HCT116 (cell line): ENCODE measurements around the gene HGFAC. TPM values are rescaled to one million over a fixed set of nuclear protein-coding genes. Genes with fewer than 3 reads are reported as not detected.

ENCODE experiments used
- ATAC-seq: fragments of 200-7000 bp; cut with Tn5 transposase; 2 replicates; pipeline ENCODE4 v1.9.1; 2020; ENCODE audit warnings: mild to moderate bottlenecking, moderate library complexity
- BruUV-seq: library from RNA; stranded (reverse); fragments of 400-500 nt; replicated peaks from 2 replicates; lab custom pipeline; 2021; lab: Mats Ljungman, UMichigan
- CTCF ChIA-PET: fragments of 300-600 bp; sonication (Branson Sonifier 250); formaldehyde crosslinking; loops from one replicate; lab custom pipeline; 2021; ENCODE audit warnings: antibody characterized with exemption; lab: Charles Lee
- POLR2A ChIA-PET: fragments of 300-600, 350-600 bp; sonication (Branson Sonifier 250); formaldehyde crosslinking; loops from one replicate; lab custom pipeline; 2021; ENCODE audit warnings: antibody characterized with exemption; lab: Charles Lee
- RAD21 ChIA-PET, 2 experiments: fragments of 300-600 bp; sonication (Branson Sonifier 250); formaldehyde crosslinking; loops; one replicate each; lab custom pipeline; 2023; ENCODE audit warnings: low total read pairs in 2 of 2; ENCODE audit not compliant: uncharacterized antibody in 2 of 2, unreplicated experiment in 2 of 2, low non-redundant PET in 1 of 2; lab: Charles Lee
- DNase-seq: peaks from one replicate; pipeline ENCODE4 v3.0.0-alpha.2; 2010; ENCODE audit warnings: low read depth, low spot score
- H2AFZ ChIP-seq: fragments of 200-600 bp; shearing (Covaris generic), sonication (generic); 2 replicates; pipeline ENCODE4 v1.6.1; 2017; ENCODE audit warnings: low read depth, mixed run types, mixed read lengths, antibody characterized with exemption, low read length; ENCODE audit not compliant: poor library complexity, severe bottlenecking
- H3K27ac ChIP-seq: 2 replicates; pipeline ENCODE4 v1.5.1; 2012; ENCODE audit warnings: low read depth, low read length
- H3K27me3 ChIP-seq: fragments of 200-600 bp; sonication (generic); 2 replicates; pipeline ENCODE4 v1.6.1; 2016; ENCODE audit warnings: mixed run types, low read length, mixed read lengths; ENCODE audit not compliant: insufficient read depth
- H3K36me3 ChIP-seq, 2 experiments: fragments of 200-500 bp in 1 of 2; fragments of 200-600 bp in 1 of 2; sonication (Bioruptor generic) in 1 of 2; sonication (generic) in 1 of 2; 2 replicates each; pipeline versions ENCODE4 v1.5.1 to v1.6.1; 2014 to 2016; ENCODE audit warnings: low read length in 2 of 2, inconsistent platforms in 1 of 2, mixed read lengths in 1 of 2, mixed run types in 1 of 2; ENCODE audit not compliant: insufficient read depth in 2 of 2, control insufficient read depth in 1 of 2
- H3K4me1 ChIP-seq, 2 experiments: fragments of 200-600 bp in 1 of 2; sonication (generic) in 1 of 2; 2 replicates each; pipeline versions ENCODE4 v1.5.1 to v1.6.1; 2012 to 2017; ENCODE audit warnings: low read length in 2 of 2, inconsistent platforms in 1 of 2, mild to moderate bottlenecking in 1 of 2, mixed read lengths in 1 of 2, mixed run types in 1 of 2, moderate library complexity in 1 of 2; ENCODE audit not compliant: insufficient read depth in 2 of 2, control insufficient read depth in 1 of 2
- H3K4me2 ChIP-seq: fragments of 200-600 bp; sonication (generic); 2 replicates; pipeline ENCODE4 v1.6.1; 2017; ENCODE audit warnings: mixed run types, low read length, mixed read lengths
- H3K4me3 ChIP-seq, 2 experiments: fragments of 200-600 bp in 1 of 2; sonication (generic) in 1 of 2; replicated peaks in 1 of 2; 2 replicates each; pipeline ENCODE4 v1.5.1; 2011 to 2016; ENCODE audit warnings: low read length in 2 of 2, control low read depth in 1 of 2, low read depth in 1 of 2, mild to moderate bottlenecking in 1 of 2, mixed read lengths in 1 of 2, mixed run types in 1 of 2
- H3K79me2 ChIP-seq: fragments of 200-600 bp; sonication (generic); 2 replicates; pipeline ENCODE4 v1.6.1; 2017; ENCODE audit warnings: mild to moderate bottlenecking, mixed run types, low read length, moderate library complexity, mixed read lengths; ENCODE audit not compliant: insufficient read depth
- H3K9ac ChIP-seq: fragments of 200-600 bp; sonication (generic); 2 replicates; pipeline ENCODE4 v1.6.1; 2016; ENCODE audit warnings: low read length, mixed read lengths
- H3K9me2 ChIP-seq: fragments of 200-600 bp; sonication (generic), shearing (Covaris generic); 2 replicates; pipeline ENCODE4 v1.6.1; 2017; ENCODE audit warnings: mixed run types, mild to moderate bottlenecking, moderate library complexity; ENCODE audit not compliant: insufficient read depth
- H3K9me3 ChIP-seq, 2 experiments: fragments of 200-500 bp in 1 of 2; fragments of 200-600 bp in 1 of 2; sonication (Bioruptor generic) in 1 of 2; sonication (generic) in 1 of 2; 2 replicates each; pipeline ENCODE4 v1.6.1; 2014 to 2017; ENCODE audit warnings: low read length in 2 of 2, mixed read lengths in 2 of 2, inconsistent platforms in 1 of 2, low read depth in 1 of 2, mild to moderate bottlenecking in 1 of 2, mixed run types in 1 of 2, moderate library complexity in 1 of 2; ENCODE audit not compliant: control insufficient read depth in 1 of 2, insufficient read depth in 1 of 2
- H4K20me1 ChIP-seq: fragments of 200-600 bp; sonication (generic), shearing (Covaris generic); 2 replicates; pipeline ENCODE4 v1.6.1; 2017; ENCODE audit warnings: mixed run types, mild to moderate bottlenecking, moderate library complexity; ENCODE audit not compliant: insufficient read depth
- CBX3 ChIP-seq: IDR thresholded peaks from 2 replicates; pipeline ENCODE4 v1.6.1; 2012; ENCODE audit warnings: low read depth
- CEBPB ChIP-seq: IDR thresholded peaks from 2 replicates; pipeline ENCODE4 v1.6.1; 2012; ENCODE audit warnings: low read depth
- JUND ChIP-seq: IDR thresholded peaks from 2 replicates; pipeline ENCODE4 v1.6.1; 2012
- POLR2A ChIP-seq: IDR thresholded peaks from 2 replicates; pipeline ENCODE4 v1.7.0; 2011; ENCODE audit warnings: borderline replicate concordance; ENCODE audit not compliant: insufficient read depth, insufficient read length; ENCODE audit errors: extremely low read depth
- RAD21 ChIP-seq: IDR thresholded peaks from 2 replicates; pipeline ENCODE4 v1.6.1; 2012; ENCODE audit warnings: low read depth, mild to moderate bottlenecking
- SIN3A ChIP-seq: IDR thresholded peaks from 2 replicates; pipeline ENCODE4 v1.6.1; 2012; ENCODE audit warnings: low read depth
- TCF7L2 ChIP-seq: IDR thresholded peaks from 2 replicates; pipeline ENCODE4 v1.7.0; 2011; ENCODE audit warnings: borderline replicate concordance, inconsistent platforms; ENCODE audit not compliant: insufficient read depth, insufficient read length; ENCODE audit errors: extremely low read depth
- ZFX ChIP-seq: fragments of 450-650 bp; IDR thresholded peaks from 2 replicates; pipeline ENCODE4 v1.6.1; 2017
- intact Hi-C: fragments of 100-400 bp; cut with micrococcal nuclease; formaldehyde crosslinking; loops from 2 replicates; pipeline ENCODE4 v1.10.0; 2022
- total RNA-seq: library from RNA; stranded (reverse); gene quantifications from one replicate; pipeline ENCODE4 v1.2.1, GENCODE V29; 2021; ENCODE audit not compliant: unreplicated experiment
- TF ChIP-seq, protein P1 (sequence below): IDR thresholded peaks from 2 replicates; pipeline ENCODE4 v1.6.1; 2012; ENCODE audit warnings: low read depth
- TF ChIP-seq, protein P2 (sequence below), 3 experiments: fragments of 200-600 bp in 1 of 3; sonication (generic) in 1 of 3; IDR thresholded peaks in 2 of 3; conservative IDR thresholded peaks in 1 of 3; 2 replicates each; pipeline ENCODE4 v1.5.1; 2012 to 2017; ENCODE audit warnings: low read depth in 2 of 3, low read length in 2 of 3, antibody characterized with exemption in 1 of 3, borderline replicate concordance in 1 of 3, control low read depth in 1 of 3, mild to moderate bottlenecking in 1 of 3, mixed read lengths in 1 of 3, mixed run types in 1 of 3, moderate library complexity in 1 of 3; ENCODE audit not compliant: insufficient read depth in 1 of 3
- TF ChIP-seq, protein P3 (sequence below): IDR thresholded peaks from 2 replicates; pipeline ENCODE4 v1.6.1; 2011; ENCODE audit warnings: mild to moderate bottlenecking, low read length, moderate library complexity; ENCODE audit not compliant: insufficient replicate concordance; ENCODE audit errors: extremely low read depth

The HGFAC gene
- total RNA-seq, 1 experiment from 2014 or later, result 1.1 TPM

DNA sequence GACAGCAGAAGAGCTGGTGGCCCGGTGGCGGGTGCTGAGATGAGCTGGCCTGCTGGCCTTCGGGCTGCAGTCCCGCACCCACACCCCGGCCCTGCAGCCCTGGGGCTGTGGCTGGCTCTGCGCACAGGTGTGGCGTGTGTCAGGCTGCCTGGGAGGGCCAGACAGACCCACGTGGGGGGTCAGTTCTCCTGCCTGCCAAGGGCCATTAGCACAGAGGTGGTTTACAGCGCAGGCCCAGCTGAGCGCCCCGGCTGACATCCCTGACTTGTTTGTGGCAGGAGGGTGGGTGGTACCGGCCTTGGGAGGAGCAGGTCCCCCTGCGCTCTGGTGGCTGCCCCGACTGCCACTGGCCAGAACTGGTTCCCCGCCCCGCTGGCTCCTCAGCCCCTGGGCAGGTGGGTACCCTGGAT lies 9.4 kb upstream of the HGFAC start:
- intact Hi-C loops, result no loop called here

DNA sequence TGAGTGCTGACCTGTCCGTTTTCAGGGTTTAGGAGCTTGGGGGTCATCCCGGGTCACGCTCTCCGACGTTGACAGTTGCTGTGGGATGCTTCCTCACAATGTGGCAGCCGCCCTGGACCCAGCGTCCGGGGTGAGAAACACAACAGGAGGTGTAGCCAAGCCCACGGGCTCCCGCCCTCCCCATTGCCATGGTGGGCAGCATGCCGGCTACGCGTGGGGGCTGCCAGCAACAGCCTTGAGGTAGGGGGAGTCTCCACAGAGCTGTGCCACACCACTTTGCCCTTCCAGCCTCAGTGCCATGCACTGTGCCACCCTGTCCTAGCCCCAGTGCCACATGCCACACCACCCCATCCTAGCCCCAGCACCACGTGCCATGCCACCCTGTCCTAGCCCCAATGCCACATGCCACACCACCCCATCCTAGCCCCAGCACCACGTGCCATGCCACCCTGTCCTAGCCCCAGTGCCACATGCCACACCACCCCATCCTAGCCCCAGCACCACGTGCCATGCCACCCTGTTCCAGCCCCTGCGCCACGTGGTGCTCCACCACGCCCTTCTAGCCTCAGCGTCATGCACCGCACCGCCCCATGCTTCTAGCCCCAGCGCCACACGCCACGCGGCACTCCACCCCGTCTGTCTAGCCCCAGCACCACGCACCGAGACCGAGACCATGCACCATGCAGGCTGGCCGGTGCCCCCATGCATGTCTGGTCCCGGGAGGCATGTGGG lies 8.5 kb upstream of the HGFAC start:
- Histone ChIP-seq H3K27ac (no peak overlapping the region), H3K4me2 (no peak overlapping the region), H3K9me2 (no peaks in the 10 kb centered on the region), H3K9me3 (no peaks in the 10 kb centered on the region), H3K79me2 (no peaks in the 10 kb centered on the region), H3K27me3 (no peaks in the 10 kb centered on the region), H3K9ac (no peak overlapping the region), H3K4me3 (no peak overlapping the region), H3K36me3 (no peaks in the 10 kb centered on the region), H3K4me1 (peaks cover 18 to 26% of the 10 kb centered on the region in 2 experiments), H2AFZ (no peak overlapping the region), H4K20me1 (no peaks in the 10 kb centered on the region)
- ChIA-PET CTCF (no interaction called here), RAD21 (no interaction called here), POLR2A (no interaction called here)
- no peak for ATAC-seq
- intact Hi-C loops, result no loop called here
- TF ChIP-seq, protein P1, sequence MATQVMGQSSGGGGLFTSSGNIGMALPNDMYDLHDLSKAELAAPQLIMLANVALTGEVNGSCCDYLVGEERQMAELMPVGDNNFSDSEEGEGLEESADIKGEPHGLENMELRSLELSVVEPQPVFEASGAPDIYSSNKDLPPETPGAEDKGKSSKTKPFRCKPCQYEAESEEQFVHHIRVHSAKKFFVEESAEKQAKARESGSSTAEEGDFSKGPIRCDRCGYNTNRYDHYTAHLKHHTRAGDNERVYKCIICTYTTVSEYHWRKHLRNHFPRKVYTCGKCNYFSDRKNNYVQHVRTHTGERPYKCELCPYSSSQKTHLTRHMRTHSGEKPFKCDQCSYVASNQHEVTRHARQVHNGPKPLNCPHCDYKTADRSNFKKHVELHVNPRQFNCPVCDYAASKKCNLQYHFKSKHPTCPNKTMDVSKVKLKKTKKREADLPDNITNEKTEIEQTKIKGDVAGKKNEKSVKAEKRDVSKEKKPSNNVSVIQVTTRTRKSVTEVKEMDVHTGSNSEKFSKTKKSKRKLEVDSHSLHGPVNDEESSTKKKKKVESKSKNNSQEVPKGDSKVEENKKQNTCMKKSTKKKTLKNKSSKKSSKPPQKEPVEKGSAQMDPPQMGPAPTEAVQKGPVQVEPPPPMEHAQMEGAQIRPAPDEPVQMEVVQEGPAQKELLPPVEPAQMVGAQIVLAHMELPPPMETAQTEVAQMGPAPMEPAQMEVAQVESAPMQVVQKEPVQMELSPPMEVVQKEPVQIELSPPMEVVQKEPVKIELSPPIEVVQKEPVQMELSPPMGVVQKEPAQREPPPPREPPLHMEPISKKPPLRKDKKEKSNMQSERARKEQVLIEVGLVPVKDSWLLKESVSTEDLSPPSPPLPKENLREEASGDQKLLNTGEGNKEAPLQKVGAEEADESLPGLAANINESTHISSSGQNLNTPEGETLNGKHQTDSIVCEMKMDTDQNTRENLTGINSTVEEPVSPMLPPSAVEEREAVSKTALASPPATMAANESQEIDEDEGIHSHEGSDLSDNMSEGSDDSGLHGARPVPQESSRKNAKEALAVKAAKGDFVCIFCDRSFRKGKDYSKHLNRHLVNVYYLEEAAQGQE, result no peak
- no peak for TF ChIP-seq CEBPB
- TF ChIP-seq, protein P2, sequence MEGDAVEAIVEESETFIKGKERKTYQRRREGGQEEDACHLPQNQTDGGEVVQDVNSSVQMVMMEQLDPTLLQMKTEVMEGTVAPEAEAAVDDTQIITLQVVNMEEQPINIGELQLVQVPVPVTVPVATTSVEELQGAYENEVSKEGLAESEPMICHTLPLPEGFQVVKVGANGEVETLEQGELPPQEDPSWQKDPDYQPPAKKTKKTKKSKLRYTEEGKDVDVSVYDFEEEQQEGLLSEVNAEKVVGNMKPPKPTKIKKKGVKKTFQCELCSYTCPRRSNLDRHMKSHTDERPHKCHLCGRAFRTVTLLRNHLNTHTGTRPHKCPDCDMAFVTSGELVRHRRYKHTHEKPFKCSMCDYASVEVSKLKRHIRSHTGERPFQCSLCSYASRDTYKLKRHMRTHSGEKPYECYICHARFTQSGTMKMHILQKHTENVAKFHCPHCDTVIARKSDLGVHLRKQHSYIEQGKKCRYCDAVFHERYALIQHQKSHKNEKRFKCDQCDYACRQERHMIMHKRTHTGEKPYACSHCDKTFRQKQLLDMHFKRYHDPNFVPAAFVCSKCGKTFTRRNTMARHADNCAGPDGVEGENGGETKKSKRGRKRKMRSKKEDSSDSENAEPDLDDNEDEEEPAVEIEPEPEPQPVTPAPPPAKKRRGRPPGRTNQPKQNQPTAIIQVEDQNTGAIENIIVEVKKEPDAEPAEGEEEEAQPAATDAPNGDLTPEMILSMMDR (IDR thresholded peaks at IDR 0.05 in 2 of 3, conservative IDR thresholded peaks at IDR 0.05 in 1 of 3; ENCODE audit: borderline replicate concordance in 1 of 3, insufficient read depth in 1 of 3, low read depth in 2 of 3, low read length in 2 of 3), result no peak
- TF ChIP-seq SIN3A, result no peak
- no peak for TF ChIP-seq TCF7L2
- DNase-seq, result no peak
- no TSS peak for BruUV-seq

More for the DNA sequence above, 9.4 kb upstream of the HGFAC start:
- TF ChIP-seq CBX3 (no peak), ZFX (no peak), POLR2A (no peak), SIN3A (no peak), RAD21 (no peak), TCF7L2 (no peak), JUND (no peak)
- TF ChIP-seq, protein P3, sequence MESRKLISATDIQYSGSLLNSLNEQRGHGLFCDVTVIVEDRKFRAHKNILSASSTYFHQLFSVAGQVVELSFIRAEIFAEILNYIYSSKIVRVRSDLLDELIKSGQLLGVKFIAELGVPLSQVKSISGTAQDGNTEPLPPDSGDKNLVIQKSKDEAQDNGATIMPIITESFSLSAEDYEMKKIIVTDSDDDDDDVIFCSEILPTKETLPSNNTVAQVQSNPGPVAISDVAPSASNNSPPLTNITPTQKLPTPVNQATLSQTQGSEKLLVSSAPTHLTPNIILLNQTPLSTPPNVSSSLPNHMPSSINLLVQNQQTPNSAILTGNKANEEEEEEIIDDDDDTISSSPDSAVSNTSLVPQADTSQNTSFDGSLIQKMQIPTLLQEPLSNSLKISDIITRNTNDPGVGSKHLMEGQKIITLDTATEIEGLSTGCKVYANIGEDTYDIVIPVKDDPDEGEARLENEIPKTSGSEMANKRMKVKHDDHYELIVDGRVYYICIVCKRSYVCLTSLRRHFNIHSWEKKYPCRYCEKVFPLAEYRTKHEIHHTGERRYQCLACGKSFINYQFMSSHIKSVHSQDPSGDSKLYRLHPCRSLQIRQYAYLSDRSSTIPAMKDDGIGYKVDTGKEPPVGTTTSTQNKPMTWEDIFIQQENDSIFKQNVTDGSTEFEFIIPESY, result no peak
- H3K36me3 ChIP-seq, result no peaks in the 10 kb centered on the region
- ChIA-PET POLR2A (no interaction called here), CTCF (no interaction called here), RAD21 (no interaction called here)
- no peaks in the 10 kb centered on the region for H3K9me2 ChIP-seq
- H2AFZ ChIP-seq, result no peak overlapping the region
- H3K4me3 ChIP-seq, result no peak overlapping the region
- no peaks in the 10 kb centered on the region for H3K79me2 ChIP-seq
- H3K4me1 ChIP-seq, result peaks cover 15 to 19% of the 10 kb centered on the region in 2 experiments
- no peak for DNase-seq
- no peak overlapping the region for H3K27ac ChIP-seq
- H3K9me3 ChIP-seq, result no peaks in the 10 kb centered on the region
- no peaks in the 10 kb centered on the region for H4K20me1 ChIP-seq
- BruUV-seq, result no TSS peak
- H3K4me2 ChIP-seq, result no peak overlapping the region
- no peak for ATAC-seq
- H3K27me3 ChIP-seq, result no peaks in the 10 kb centered on the region
- H3K9ac ChIP-seq, result no peak overlapping the region
